H9 (cell line): ENCODE results near the gene CLEC10A. TPM values are rescaled to one million over a fixed set of nuclear protein-coding genes. Genes with fewer than 3 reads are reported as not detected.

ENCODE experiments used
- DNase-seq: peaks from one replicate; pipeline ENCODE4 v3.0.0-alpha.2; 2017
- H2AFZ ChIP-seq: one replicate; pipeline ENCODE4 v1.6.1; 2013; ENCODE audit warnings: mild to moderate bottlenecking, low read length, control low read depth, moderate library complexity
- H2AK5ac ChIP-seq: 2 replicates; pipeline ENCODE4 v1.6.1; 2013; ENCODE audit warnings: low read length, control low read depth, mixed read lengths; ENCODE audit not compliant: insufficient read length
- H2BK120ac ChIP-seq: one replicate; pipeline ENCODE4 v1.6.1; 2013; ENCODE audit warnings: low read depth, mild to moderate bottlenecking, low read length, control low read depth, inconsistent platforms; ENCODE audit not compliant: poor library complexity, severe bottlenecking
- H2BK12ac ChIP-seq: 2 replicates; pipeline ENCODE4 v1.6.1; 2013; ENCODE audit warnings: low read length, control low read depth, mixed read lengths, low read depth; ENCODE audit not compliant: insufficient read length
- H2BK15ac ChIP-seq: 2 replicates; pipeline ENCODE4 v1.6.1; 2013; ENCODE audit warnings: low read depth, low read length, control low read depth
- H2BK20ac ChIP-seq: one replicate; pipeline ENCODE4 v1.6.1; 2013; ENCODE audit warnings: low read depth, mild to moderate bottlenecking, low read length, control low read depth, inconsistent platforms; ENCODE audit not compliant: poor library complexity, severe bottlenecking
- H2BK5ac ChIP-seq: 2 replicates; pipeline ENCODE4 v1.6.1; 2013; ENCODE audit warnings: low read length, control low read depth, mixed read lengths; ENCODE audit not compliant: insufficient read length
- H3K14ac ChIP-seq: 2 replicates; pipeline ENCODE4 v1.6.1; 2013; ENCODE audit warnings: low read length, control low read depth; ENCODE audit not compliant: insufficient read depth
- H3K18ac ChIP-seq: 2 replicates; pipeline ENCODE4 v1.6.1; 2013; ENCODE audit warnings: low read depth, mild to moderate bottlenecking, mixed read lengths, low read length, control low read depth; ENCODE audit not compliant: insufficient read length
- H3K23ac ChIP-seq: 2 replicates; pipeline ENCODE4 v1.6.1; 2013; ENCODE audit warnings: low read length, control low read depth, mixed read lengths, low read depth; ENCODE audit not compliant: insufficient read length
- H3K23me2 ChIP-seq: 2 replicates; pipeline ENCODE4 v1.6.1; 2013; ENCODE audit warnings: low read depth, mild to moderate bottlenecking, mixed read lengths, low read length, control low read depth; ENCODE audit not compliant: insufficient read length, poor library complexity, severe bottlenecking
- H3K27ac ChIP-seq: 2 replicates; pipeline ENCODE4 v1.5.1; 2013; ENCODE audit warnings: low read length, control low read depth, mixed read lengths, low read depth; ENCODE audit not compliant: insufficient read length
- H3K27me3 ChIP-seq: 2 replicates; pipeline ENCODE4 v1.6.1; 2013; ENCODE audit warnings: low read length, control low read depth, inconsistent platforms; ENCODE audit not compliant: insufficient read depth
- H3K4ac ChIP-seq: 2 replicates; pipeline ENCODE4 v1.6.1; 2013; ENCODE audit warnings: low read depth, mild to moderate bottlenecking, control low read depth, inconsistent platforms, low read length, moderate library complexity
- H3K4me1 ChIP-seq: 2 replicates; pipeline ENCODE4 v1.6.1; 2013; ENCODE audit warnings: low read length, control low read depth, inconsistent platforms; ENCODE audit not compliant: insufficient read depth
- H3K4me2 ChIP-seq: 2 replicates; pipeline ENCODE4 v1.6.1; 2013; ENCODE audit warnings: low read length, control low read depth, mixed read lengths; ENCODE audit not compliant: insufficient read length, insufficient read depth
- H3K56ac ChIP-seq: 2 replicates; pipeline ENCODE4 v1.6.1; 2013; ENCODE audit warnings: low read depth, mild to moderate bottlenecking, mixed read lengths, low read length, control low read depth; ENCODE audit not compliant: insufficient read length
- H3K79me1 ChIP-seq: 2 replicates; pipeline ENCODE4 v1.6.1; 2013; ENCODE audit warnings: low read depth, mild to moderate bottlenecking, moderate library complexity, low read length, control low read depth, inconsistent platforms; ENCODE audit not compliant: insufficient read depth, poor library complexity, severe bottlenecking
- H3K79me2 ChIP-seq: 2 replicates; pipeline ENCODE4 v1.6.1; 2013; ENCODE audit warnings: low read length, control low read depth, inconsistent platforms; ENCODE audit not compliant: insufficient read depth
- H3K9ac ChIP-seq: 2 replicates; pipeline ENCODE4 v1.6.1; 2013; ENCODE audit warnings: low read length, control low read depth, mixed read lengths; ENCODE audit not compliant: insufficient read length; ENCODE audit errors: extremely low read depth
- H3K9me3 ChIP-seq: one replicate; pipeline ENCODE4 v1.6.1; 2013; ENCODE audit warnings: low read depth, low read length, inconsistent platforms; ENCODE audit not compliant: control insufficient read depth
- H3T11ph ChIP-seq: one replicate; pipeline ENCODE4 v1.6.1; 2013; ENCODE audit warnings: mild to moderate bottlenecking, low read length, control low read depth, inconsistent platforms
- H4K20me1 ChIP-seq: one replicate; pipeline ENCODE4 v1.6.1; 2013; ENCODE audit not compliant: control insufficient read depth, insufficient read length, insufficient read depth
- H4K5ac ChIP-seq: 2 replicates; pipeline ENCODE4 v1.6.1; 2013; ENCODE audit warnings: low read depth, mild to moderate bottlenecking, mixed read lengths, low read length, control low read depth; ENCODE audit not compliant: insufficient read length
- H4K8ac ChIP-seq: replicated peaks from 2 replicates; pipeline ENCODE4 v1.6.1; 2013; ENCODE audit warnings: low read length, control low read depth, mixed read lengths, low read depth; ENCODE audit not compliant: insufficient read length
- H4K91ac ChIP-seq: 2 replicates; pipeline ENCODE4 v1.6.1; 2013; ENCODE audit warnings: low read depth, mild to moderate bottlenecking, moderate library complexity, mixed read lengths, low read length, control low read depth; ENCODE audit not compliant: insufficient read length
- H3K27ac Mint-ChIP-seq, 3 experiments: 2 replicates in 2 of 3; 3 replicates in 1 of 3; pipeline ENCODE4 v1.8.0; 2020 to 2021; ENCODE audit warnings: mixed read lengths in 3 of 3, mild to moderate bottlenecking in 1 of 3, moderate library complexity in 1 of 3
- H3K27me3 Mint-ChIP-seq: 2 replicates; pipeline ENCODE4 v1.8.0; 2021; ENCODE audit warnings: low read depth, mild to moderate bottlenecking, moderate library complexity, mixed read lengths
- H3K36me3 Mint-ChIP-seq, 3 experiments: 2 replicates in 2 of 3; 3 replicates in 1 of 3; pipeline ENCODE4 v1.8.0; 2020 to 2021; ENCODE audit warnings: low read depth in 3 of 3, mixed read lengths in 3 of 3; ENCODE audit not compliant: insufficient read depth in 1 of 3
- H3K4me1 Mint-ChIP-seq, 2 experiments: 2 replicates each; pipeline ENCODE4 v1.8.0; 2020; ENCODE audit warnings: mixed read lengths in 2 of 2
- H3K4me3 Mint-ChIP-seq, 2 experiments: 2 replicates in 1 of 2; 3 replicates in 1 of 2; pipeline ENCODE4 v1.8.0; 2020 to 2021; ENCODE audit warnings: mild to moderate bottlenecking in 2 of 2, mixed read lengths in 2 of 2, moderate library complexity in 1 of 2
- H3K9me3 Mint-ChIP-seq, 2 experiments: 2 replicates in 1 of 2; 3 replicates in 1 of 2; pipeline ENCODE4 v1.8.0; 2020; ENCODE audit warnings: mild to moderate bottlenecking in 2 of 2, mixed read lengths in 2 of 2, moderate library complexity in 1 of 2
- CTCF ChIP-seq: fragments of 200-600 bp; sonication (generic); conservative IDR thresholded peaks from 3 replicates; pipeline ENCODE4 v1.8.0; 2021; ENCODE audit warnings: antibody characterized with exemption, mild to moderate bottlenecking
- WGBS: extraction: QIAGEN DNeasy Blood & Tissue Kit; methylation state at CpG from one replicate; pipeline ENCODE4 v1.1.7; 2013; ENCODE audit warnings: missing lambda C conversion rate, low lambda C conversion rate, mixed read lengths; ENCODE audit not compliant: insufficient read length; ENCODE audit errors: extremely low coverage; 5-methylcytosine and 5-hydroxymethylcytosine counted together
- total RNA-seq: library from RNA; stranded (reverse); gene quantifications from 2 replicates; pipeline ENCODE4 v1.2.1, GENCODE V29; 2021

The CLEC10A gene
- total RNA-seq, 1 experiment from 2014 or later, result not detected

GRCh38 chr17:7119314-7119713 is 39.3 kb upstream of the CLEC10A start:
- no peak overlapping the region for H2BK20ac ChIP-seq
- H3K27ac Mint-ChIP-seq, result no peak overlapping the region
- no peak overlapping the region for H3K14ac ChIP-seq
- H2BK12ac ChIP-seq, result no peak overlapping the region
- H2BK15ac ChIP-seq, result no peak overlapping the region
- no peaks in the 10 kb centered on the region for H4K20me1 ChIP-seq
- H2AFZ ChIP-seq, result no peak overlapping the region
- H3K9me3 Mint-ChIP-seq, result no peaks in the 10 kb centered on the region; a peak in 1 of 5 replicates
- H3K27me3 ChIP-seq, result no peaks in the 10 kb centered on the region
- peaks cover 26% of the 10 kb centered on the region for H3K27me3 Mint-ChIP-seq
- no peak overlapping the region for H2BK5ac ChIP-seq
- no peaks in the 10 kb centered on the region for H3K23me2 ChIP-seq
- no peaks in the 10 kb centered on the region for H3K79me2 ChIP-seq
- no peak overlapping the region for H2BK120ac ChIP-seq
- peaks cover 5 to 6% of the 10 kb centered on the region in 2 experiments for H3K4me1 Mint-ChIP-seq
- no peak overlapping the region for H2AK5ac ChIP-seq
- H4K5ac ChIP-seq, result no peak overlapping the region
- H3K4me3 Mint-ChIP-seq, result no peak overlapping the region
- no peak overlapping the region for H3K27ac ChIP-seq
- H3K79me1 ChIP-seq, result no peaks in the 10 kb centered on the region
- no peak overlapping the region for H3K9ac ChIP-seq
- no peak overlapping the region for H4K8ac ChIP-seq
- no peak for DNase-seq
- no peak for TF ChIP-seq CTCF
- H4K91ac ChIP-seq, result no peak overlapping the region
- no peak overlapping the region for H3K4ac ChIP-seq
- WGBS, result no CpG with 5 or more reads among the region's 11 CpGs
- no peaks in the 10 kb centered on the region for H3K36me3 Mint-ChIP-seq
- H3T11ph ChIP-seq, result no peak overlapping the region
- H3K9me3 ChIP-seq, result no peaks in the 10 kb centered on the region
- no peak overlapping the region for H3K4me2 ChIP-seq
- H3K4me1 ChIP-seq, result no peaks in the 10 kb centered on the region
- no peak overlapping the region for H3K56ac ChIP-seq
- no peak overlapping the region for H3K18ac ChIP-seq
- no peak overlapping the region for H3K23ac ChIP-seq
